Ovary (tissue), 9 donors: Measurements from ENCODE around the gene AKR1A1. TPM values are rescaled to one million over a fixed set of nuclear protein-coding genes. Genes with fewer than 3 reads are reported as not detected.

Experiments used
- DNase-seq, 5 donors: peaks; one replicate each; pipeline ENCODE4 v3.0.0-alpha.2; 2019 to 2020
- H3K27ac ChIP-seq, 2 donors: fragments of 200-600 bp; one replicate each; pipeline versions ENCODE4 v1.5.1 to v1.8.0; 2019 to 2022
- H3K27me3 ChIP-seq: fragments of 200-600 bp; one replicate; pipeline ENCODE4 v1.8.0; 2022
- H3K36me3 ChIP-seq: fragments of 200-600 bp; sonication (generic); one replicate; pipeline ENCODE4 v1.5.1; 2019
- H3K4me1 ChIP-seq: one replicate; pipeline ENCODE4 v1.8.1; 2013; ENCODE audit warnings: mild to moderate bottlenecking, moderate library complexity; ENCODE audit not compliant: insufficient read depth
- H3K4me3 ChIP-seq: fragments of 200-600 bp; sonication (generic); one replicate; pipeline ENCODE4 v1.5.1; 2017
- H3K9me3 ChIP-seq, 2 donors: fragments of 200-600 bp in 1 of 2; sonication (generic) in 1 of 2; one replicate each; pipeline versions ENCODE4 v1.5.1 to v1.8.1; 2013 to 2019; ENCODE audit warnings: mild to moderate bottlenecking in 1 of 2, moderate library complexity in 1 of 2
- EP300 ChIP-seq: sonication (generic); formaldehyde crosslinking; IDR thresholded peaks from one replicate; pipeline ENCODE4 v1.6.1; 2017; ENCODE audit warnings: antibody characterized with exemption
- POLR2A ChIP-seq: fragments of 450-650 bp; IDR thresholded peaks from one replicate; pipeline ENCODE4 v1.6.1; 2017; ENCODE audit warnings: antibody characterized with exemption, mild to moderate bottlenecking, moderate library complexity
- WGBS, 3 donors: extraction: QIAGEN DNeasy Blood & Tissue Kit in 1 of 3; methylation state at CpG; one replicate each; pipeline versions ENCODE4 v1.1.5 to v1.1.7; 2013 to 2017; 5-methylcytosine and 5-hydroxymethylcytosine counted together
- intact Hi-C, 4 donors: fragments of 100-400 bp; cut with DNase I; formaldehyde crosslinking; loops; one replicate each; pipeline versions ENCODE4 v1.11.0 to v1.15.1; 2022 to 2023
- polyA plus RNA-seq, 2 donors: library from polyadenylated mRNA; stranded (reverse); fragments of 200-250 nt in 1 of 2; fragments of 350-450 nt in 1 of 2; fragmentation: Illumina TruSeq in 1 of 2; extraction: RNeasy Lipid Tissue Mini Kit (QIAGEN cat#74804) in 1 of 2; gene quantifications; one replicate each; pipeline ENCODE4 v1.2.3, GENCODE V29; 2013 to 2014
- total RNA-seq, 7 donors: library from RNA; depleted of rRNA in 2 of 7; stranded (reverse); fragments of >200 nt in 2 of 7; fragmentation: NEBNext Ultra II Directional in 3 of 7; extraction: Animal tissue kit (Norgen Biotek cat#: 25700) in 3 of 7; gene quantifications; one replicate each; pipeline versions ENCODE4 v1.1.0 to v1.2.4, GENCODE V29; 2016 to 2023
- TF ChIP-seq, protein P1 (sequence below), 3 donors: fragments of 450-650 bp in 2 of 3; fragments of 200-600 bp in 1 of 3; IDR thresholded peaks; one replicate each; pipeline versions ENCODE4 v1.5.1 to v1.8.0; 2016 to 2022; ENCODE audit warnings: antibody characterized with exemption in 3 of 3, mild to moderate bottlenecking in 1 of 3
- donor health status: DM: no; HTN: no; CAD: no; lungs with moderate emphysema.
- donor health status: DM: no; HTN: no; CAD: no.
- donor health status: Bipolar disorder and iron deficiency.
- donor health status: DM: yes; HTN: yes; CAD: no.
- donor health status: DM: no; HTN: no; CAD: no.
- donor health status: DM: yes; HTN: yes; CAD: no.

AKR1A1 gene
- total and polyA plus RNA-seq, 9 donors, result 39.8 to 119 (median 88.3) TPM

DNA sequence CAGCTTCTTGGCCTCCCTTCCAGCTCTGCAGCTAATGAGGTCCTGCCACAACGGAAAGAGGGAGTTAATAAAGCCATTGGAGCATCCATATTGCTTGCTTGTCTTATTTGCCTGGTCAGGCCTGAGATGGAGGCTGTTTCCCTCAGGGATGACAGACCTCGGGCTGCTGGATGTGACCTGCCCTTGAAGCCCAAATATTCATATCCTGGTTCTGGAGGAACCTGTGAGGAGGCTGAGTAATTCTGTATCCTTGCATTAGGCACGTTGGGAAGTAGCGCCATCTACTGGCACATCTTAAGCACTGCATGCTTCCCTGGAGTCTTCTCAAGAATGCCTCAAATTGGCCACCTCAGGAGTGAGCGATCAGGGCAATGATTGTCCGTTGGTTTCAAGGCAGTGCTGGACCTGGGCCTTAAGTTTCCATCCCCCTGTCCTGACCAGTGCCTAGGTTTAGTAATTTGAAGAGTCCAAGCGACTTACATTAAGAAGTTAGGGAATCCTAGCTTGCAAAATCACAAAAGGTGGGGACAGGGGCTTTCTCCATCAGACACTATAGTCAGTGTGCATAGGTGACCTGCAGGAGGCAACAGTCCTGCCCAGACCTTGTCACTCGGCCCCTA lies 19.4 kb downstream of the AKR1A1 start:
- DNase-seq, result peak; percentile 60 to 80 (median 70)
- Histone ChIP-seq H3K4me1 (no peaks in the 10 kb centered on the region), H3K27ac (no peak overlapping the region), H3K4me3 (no peak overlapping the region), H3K27me3 (no peaks in the 10 kb centered on the region), H3K9me3 (no peaks in the 10 kb centered on the region), H3K36me3 (no peaks in the 10 kb centered on the region)
- 10 to 12% (median 11%) methylated on average over 8 of the region's 8 CpGs for WGBS, 3 donors
- intact Hi-C loops, result loop anchor here in 3 of 4 donors (5.0 to 10.0 kb wide), 5 partner anchors 48 to 555 kb away; partner anchors contain the start of genes CCDC163 (in 1 of the 3), HECTD3 (in 1 of the 3), MMACHC (in 1 of the 3) and PRDX1 (in 1 of the 3)
- TF ChIP-seq, protein P1, sequence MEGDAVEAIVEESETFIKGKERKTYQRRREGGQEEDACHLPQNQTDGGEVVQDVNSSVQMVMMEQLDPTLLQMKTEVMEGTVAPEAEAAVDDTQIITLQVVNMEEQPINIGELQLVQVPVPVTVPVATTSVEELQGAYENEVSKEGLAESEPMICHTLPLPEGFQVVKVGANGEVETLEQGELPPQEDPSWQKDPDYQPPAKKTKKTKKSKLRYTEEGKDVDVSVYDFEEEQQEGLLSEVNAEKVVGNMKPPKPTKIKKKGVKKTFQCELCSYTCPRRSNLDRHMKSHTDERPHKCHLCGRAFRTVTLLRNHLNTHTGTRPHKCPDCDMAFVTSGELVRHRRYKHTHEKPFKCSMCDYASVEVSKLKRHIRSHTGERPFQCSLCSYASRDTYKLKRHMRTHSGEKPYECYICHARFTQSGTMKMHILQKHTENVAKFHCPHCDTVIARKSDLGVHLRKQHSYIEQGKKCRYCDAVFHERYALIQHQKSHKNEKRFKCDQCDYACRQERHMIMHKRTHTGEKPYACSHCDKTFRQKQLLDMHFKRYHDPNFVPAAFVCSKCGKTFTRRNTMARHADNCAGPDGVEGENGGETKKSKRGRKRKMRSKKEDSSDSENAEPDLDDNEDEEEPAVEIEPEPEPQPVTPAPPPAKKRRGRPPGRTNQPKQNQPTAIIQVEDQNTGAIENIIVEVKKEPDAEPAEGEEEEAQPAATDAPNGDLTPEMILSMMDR (IDR thresholded peaks at IDR 0.05), result peak; percentile 84 to 89 (median 86)
- TF ChIP-seq EP300 (no peak), POLR2A (no peak)

- no peak overlapping the region for H3K27ac ChIP-seq
- intact Hi-C loops, result no loop called here
- H3K4me1 ChIP-seq, result no peaks in the 10 kb centered on the region
- TF ChIP-seq EP300 (no peak), POLR2A (no peak)
- TF ChIP-seq, protein P1 (IDR thresholded peaks at IDR 0.05), result no peak
- no peak for DNase-seq
- H3K36me3 ChIP-seq, result no peaks in the 10 kb centered on the region
- H3K9me3 ChIP-seq, result no peaks in the 10 kb centered on the region
- H3K4me3 ChIP-seq, result no peak overlapping the region
- WGBS, 3 donors, result 83 to 87% (median 85%) methylated on average over 4 of the region's 4 CpGs
- H3K27me3 ChIP-seq, result no peaks in the 10 kb centered on the region
Measured at GRCh38 chr1:45570631-45571030, 20.0 kb downstream of the AKR1A1 start.

DNA sequence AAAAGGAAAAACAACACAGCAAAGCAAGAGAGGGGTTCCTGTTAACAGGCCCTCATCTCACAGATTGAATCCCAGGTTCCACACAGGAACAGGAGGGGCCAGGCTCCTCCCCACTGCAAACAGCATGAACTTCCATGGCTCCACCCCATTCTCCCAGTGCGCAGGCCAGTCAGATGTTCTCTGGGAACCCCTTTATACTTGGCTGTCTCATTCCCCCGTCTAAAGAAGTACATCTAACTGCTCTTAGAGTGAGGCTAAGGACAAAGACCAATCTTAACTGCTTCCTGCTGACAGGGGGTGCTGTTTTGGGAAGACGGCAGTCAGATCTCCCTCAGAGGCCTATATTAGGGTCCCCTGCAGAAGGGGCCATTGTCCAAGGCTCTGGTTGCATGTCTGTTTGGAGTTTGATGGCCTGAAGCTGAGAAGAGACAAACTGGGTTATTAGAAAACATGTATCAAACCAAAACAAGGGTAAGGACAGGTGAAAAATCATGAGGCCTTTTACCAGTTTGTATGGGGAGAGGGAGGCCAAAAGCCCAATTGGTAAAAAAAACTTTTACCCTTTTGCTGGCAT lies 22.7 kb downstream of the AKR1A1 start:
- intact Hi-C loops, result no loop called here
- WGBS, 3 donors, result 50 to 60% (median 58%) methylated on average over 3 of the region's 3 CpGs

DNA sequence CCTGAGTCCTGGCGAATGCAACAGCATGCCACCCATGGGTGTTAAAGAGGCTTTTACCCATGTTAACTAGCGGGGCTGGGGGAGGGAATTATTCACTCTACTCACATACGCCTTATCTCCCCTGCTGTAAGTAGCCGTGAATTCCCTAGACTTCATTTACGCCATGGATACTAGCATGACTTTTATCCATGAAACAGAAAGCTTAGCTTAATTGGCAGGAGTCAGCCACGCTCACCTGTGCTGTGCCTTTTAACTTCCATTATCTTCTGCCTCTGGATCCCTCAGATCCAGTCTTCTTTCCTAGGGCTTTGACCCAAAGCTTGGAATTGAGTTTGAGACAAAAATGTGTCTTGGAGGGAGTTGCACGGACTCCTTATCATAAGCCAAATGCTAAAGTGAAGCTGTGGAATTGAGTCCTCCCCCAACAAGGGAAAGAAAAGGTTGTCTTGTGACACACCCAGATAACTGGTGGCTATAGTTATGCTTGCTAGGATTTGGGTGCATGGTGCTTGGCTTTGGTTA lies 23.5 kb downstream of the AKR1A1 start:
- H3K4me1 ChIP-seq, result no peaks in the 10 kb centered on the region
- no peak for DNase-seq
- TF ChIP-seq EP300, result no peak
- TF ChIP-seq POLR2A, result no peak
- TF ChIP-seq, protein P1 (IDR thresholded peaks at IDR 0.05), result no peak
- H3K27me3 ChIP-seq, result no peaks in the 10 kb centered on the region
- H3K9me3 ChIP-seq, result no peaks in the 10 kb centered on the region
- 73 to 77% (median 76%) methylated on average over 7 of the region's 7 CpGs for WGBS, 3 donors
- H3K27ac ChIP-seq, result no peak overlapping the region
- intact Hi-C loops, result no loop called here
- no peak overlapping the region for H3K4me3 ChIP-seq
- H3K36me3 ChIP-seq, result no peaks in the 10 kb centered on the region

More for the DNA sequence above, 22.7 kb downstream of the AKR1A1 start:
- H3K36me3 ChIP-seq, result no peaks in the 10 kb centered on the region
- no peak overlapping the region for H3K27ac ChIP-seq
- H3K27me3 ChIP-seq, result no peaks in the 10 kb centered on the region
- no peak for DNase-seq
- TF ChIP-seq EP300 (no peak), POLR2A (no peak)
- TF ChIP-seq, protein P1 (IDR thresholded peaks at IDR 0.05), result no peak
- no peaks in the 10 kb centered on the region for H3K4me1 ChIP-seq
- H3K4me3 ChIP-seq, result no peak overlapping the region
- no peaks in the 10 kb centered on the region for H3K9me3 ChIP-seq
